ENCODE measurements around the gene SLIT3.
A peak's percentile ranks its signal among the peaks of the same experiment; 100 is the strongest.

The SLIT3 gene

GRCh38 chr5:169300468-169301385 is at the start of gene SLIT3:
Gene SLIT3 (minus strand): TSS chr5:169301139. CDS start chr5:169300709, 430 bp downstream.
- DNase-seq (ENCODE audit: extremely low spot score, insufficient read length, low read depth) = no peak

GRCh38 chr5:169350016-169350415 is 49.1 kb upstream of the SLIT3 start:
- FAIRE-seq (peak; percentile 5), DNase-seq (ENCODE audit: extremely low spot score, insufficient read length, low read depth) (no peak)

More at GRCh38 chr5:169300468-169301385, at the start of gene SLIT3:
- FAIRE-seq = no peak

GRCh38 chr5:169347786-169348185 is 46.8 kb upstream of the SLIT3 start:
- no peak for DNase-seq (ENCODE audit: extremely low spot score, insufficient read length, low read depth)
- no peak for FAIRE-seq

- no peak for DNase-seq (ENCODE audit: extremely low spot score, insufficient read length, low read depth)
- no peak for FAIRE-seq
Measured at GRCh38 chr5:169344629-169345028, 43.7 kb upstream of the SLIT3 start.

GRCh38 chr5:169343766-169344165 is 42.8 kb upstream of the SLIT3 start:
- no peak for FAIRE-seq
- DNase-seq (ENCODE audit: extremely low spot score, insufficient read length, low read depth) = no peak

- FAIRE-seq (no peak), DNase-seq (ENCODE audit: extremely low spot score, insufficient read length, low read depth) (no peak)
Measured at GRCh38 chr5:169341556-169341955, 40.6 kb upstream of the SLIT3 start.

- FAIRE-seq (peak; percentile 74), DNase-seq (ENCODE audit: extremely low spot score, insufficient read length, low read depth) (peak; percentile 15)
Measured at GRCh38 chr5:169339869-169340268, 38.9 kb upstream of the SLIT3 start.

- no peak for DNase-seq (ENCODE audit: extremely low spot score, insufficient read length, low read depth)
- no peak for FAIRE-seq
Measured at GRCh38 chr5:169336242-169336641, 35.3 kb upstream of the SLIT3 start.

GRCh38 chr5:169335806-169336205 is 34.9 kb upstream of the SLIT3 start:
- DNase-seq (ENCODE audit: extremely low spot score, insufficient read length, low read depth) = no peak
- FAIRE-seq = no peak

GRCh38 chr5:169333518-169333917 is 32.6 kb upstream of the SLIT3 start:
- DNase-seq (ENCODE audit: extremely low spot score, insufficient read length, low read depth) = no peak
- no peak for FAIRE-seq

- no peak for DNase-seq (ENCODE audit: extremely low spot score, insufficient read length, low read depth)
- no peak for FAIRE-seq
Measured at GRCh38 chr5:169331292-169331852, 30.4 kb upstream of the SLIT3 start.

- DNase-seq (ENCODE audit: extremely low spot score, insufficient read length, low read depth) (no peak), FAIRE-seq (no peak)
Measured at GRCh38 chr5:169328401-169328800, 27.5 kb upstream of the SLIT3 start.

- FAIRE-seq (no peak), DNase-seq (ENCODE audit: extremely low spot score, insufficient read length, low read depth) (no peak)
Measured at GRCh38 chr5:169325273-169325672, 24.3 kb upstream of the SLIT3 start.

- FAIRE-seq (no peak), DNase-seq (ENCODE audit: extremely low spot score, insufficient read length, low read depth) (no peak)
Measured at GRCh38 chr5:169318556-169318955, 17.6 kb upstream of the SLIT3 start.

GRCh38 chr5:169307646-169308045 is 6.7 kb upstream of the SLIT3 start:
- DNase-seq (ENCODE audit: extremely low spot score, insufficient read length, low read depth) (no peak), FAIRE-seq (no peak)

GRCh38 chr5:169305366-169305765 is 4.4 kb upstream of the SLIT3 start:
- FAIRE-seq = no peak

GRCh38 chr5:169304175-169304574 is 3.2 kb upstream of the SLIT3 start:
- FAIRE-seq (no peak), DNase-seq (ENCODE audit: extremely low spot score, insufficient read length, low read depth) (no peak)

More at GRCh38 chr5:169305366-169305765, 4.4 kb upstream of the SLIT3 start:
- no peak for DNase-seq (ENCODE audit: extremely low spot score, insufficient read length, low read depth)

- DNase-seq (ENCODE audit: extremely low spot score, insufficient read length, low read depth) = no peak
- FAIRE-seq = no peak
Measured at GRCh38 chr5:169303119-169303515, 2.2 kb upstream of the SLIT3 start.

GRCh38 chr5:169302491-169303118 is 1.7 kb upstream of the SLIT3 start:
- FAIRE-seq (peak; percentile 83), DNase-seq (ENCODE audit: extremely low spot score, insufficient read length, low read depth) (peak; percentile 43)

- FAIRE-seq (no peak), DNase-seq (ENCODE audit: extremely low spot score, insufficient read length, low read depth) (no peak)
Measured at GRCh38 chr5:169301986-169302385, 1.0 kb upstream of the SLIT3 start.

GRCh38 chr5:169301386-169301934 is 521 bp upstream of the SLIT3 start:
- no peak for FAIRE-seq
- no peak for DNase-seq (ENCODE audit: extremely low spot score, insufficient read length, low read depth)

All from GM18507 (cell line).